Medulla oblongata (tissue), 1 donor: Measurements from ENCODE around the gene RB1.

Source experiments
- DNase-seq: peaks from one replicate; pipeline ENCODE4 v3.0.0-alpha.2; 2015; ENCODE audit errors: extremely low spot score

Gene RB1

GRCh38 chr13:48303359-48304142 is at the start of gene RB1:
TSS of gene RB1 (plus strand) at chr13:48303751. CDS start at chr13:48303913, 162 bp downstream.
- peak; percentile 90 for DNase-seq

- DNase-seq = no peak
Measured at GRCh38 chr13:48253849-48254248, 49.7 kb upstream of the RB1 start.

GRCh38 chr13:48255090-48255489 is 48.5 kb upstream of the RB1 start:
- DNase-seq = no peak

GRCh38 chr13:48255954-48256353 is 47.6 kb upstream of the RB1 start:
- no peak for DNase-seq

GRCh38 chr13:48258002-48258401 is 45.5 kb upstream of the RB1 start:
- no peak for DNase-seq

- no peak for DNase-seq
Measured at GRCh38 chr13:48258430-48258829, 45.1 kb upstream of the RB1 start.

- DNase-seq = no peak
Measured at GRCh38 chr13:48260970-48261369, 42.6 kb upstream of the RB1 start.

- DNase-seq = no peak
Measured at GRCh38 chr13:48263196-48263595, 40.4 kb upstream of the RB1 start.

- DNase-seq = no peak
Measured at GRCh38 chr13:48264058-48264457, 39.5 kb upstream of the RB1 start.

GRCh38 chr13:48265217-48265815 is 38.2 kb upstream of the RB1 start:
- DNase-seq = no peak

GRCh38 chr13:48266150-48266549 is 37.4 kb upstream of the RB1 start:
- no peak for DNase-seq

GRCh38 chr13:48266701-48267639 is 36.6 kb upstream of the RB1 start:
- DNase-seq = no peak

- DNase-seq = no peak
Measured at GRCh38 chr13:48268019-48268418, 35.5 kb upstream of the RB1 start.

- DNase-seq = peak; percentile 53
Measured at GRCh38 chr13:48273346-48273745, 30.2 kb upstream of the RB1 start.

- DNase-seq = no peak
Measured at GRCh38 chr13:48275507-48275906, 28.0 kb upstream of the RB1 start.

GRCh38 chr13:48278806-48279205 is 24.7 kb upstream of the RB1 start:
- no peak for DNase-seq

- DNase-seq = no peak
Measured at GRCh38 chr13:48281556-48281955, 22.0 kb upstream of the RB1 start.

GRCh38 chr13:48291730-48292129 is 11.8 kb upstream of the RB1 start:
- DNase-seq = no peak

GRCh38 chr13:48292650-48293049 is 10.9 kb upstream of the RB1 start:
- no peak for DNase-seq

- no peak for DNase-seq
Measured at GRCh38 chr13:48294653-48295052, 8.9 kb upstream of the RB1 start.

- DNase-seq = no peak
Measured at GRCh38 chr13:48295271-48295670, 8.3 kb upstream of the RB1 start.

GRCh38 chr13:48296528-48296927 is 7.0 kb upstream of the RB1 start:
- no peak for DNase-seq
